GM23338 (cell line): ENCODE results near the gene SLC45A1. TPM values are rescaled to one million over a fixed set of nuclear protein-coding genes. Genes with fewer than 3 reads are reported as not detected.

Experiments
- ATAC-seq: fragments of 200-7000 bp; cut with Tn5 transposase; 3 replicates; pipeline ENCODE4 v1.9.1; 2020
- DNase-seq: peaks from one replicate; pipeline ENCODE4 v3.0.0-alpha.2; 2015; ENCODE audit warnings: low spot score
- H2AFZ ChIP-seq: fragments of 200-600 bp; sonication (generic); 2 replicates; pipeline ENCODE4 v1.8.0; 2016; ENCODE audit warnings: antibody characterized with exemption, mild to moderate bottlenecking, moderate library complexity
- H3F3A ChIP-seq: fragments of 200-600 bp; sonication (generic); replicated peaks from 2 replicates; pipeline ENCODE4 v1.8.0; 2017; ENCODE audit warnings: antibody characterized with exemption, mixed run types, low read depth
- H3K27ac ChIP-seq: fragments of 200-600 bp; sonication (generic); 2 replicates; pipeline ENCODE4 v1.6.1; 2016; ENCODE audit warnings: low read depth
- H3K27me3 ChIP-seq: fragments of 200-600 bp; sonication (generic); 2 replicates; pipeline ENCODE4 v1.8.0; 2016; ENCODE audit warnings: mild to moderate bottlenecking, mixed run types, moderate library complexity; ENCODE audit not compliant: insufficient read depth
- H3K36me3 ChIP-seq: fragments of 200-600 bp; sonication (generic); 2 replicates; pipeline ENCODE4 v1.8.0; 2016; ENCODE audit warnings: mild to moderate bottlenecking; ENCODE audit not compliant: insufficient read depth
- H3K4me1 ChIP-seq: fragments of 200-600 bp; sonication (generic); 2 replicates; pipeline ENCODE4 v1.8.0; 2016; ENCODE audit warnings: mild to moderate bottlenecking, moderate library complexity; ENCODE audit not compliant: insufficient read depth
- H3K4me2 ChIP-seq: fragments of 200-600 bp; sonication (generic); 2 replicates; pipeline ENCODE4 v1.7.1; 2017; ENCODE audit warnings: mixed run types
- H3K4me3 ChIP-seq: fragments of 200-600 bp; sonication (generic); 2 replicates; pipeline ENCODE4 v1.6.1; 2016; ENCODE audit warnings: mixed run types
- H3K79me2 ChIP-seq: fragments of 200-600 bp; sonication (generic); replicated peaks from 2 replicates; pipeline ENCODE4 v1.8.0; 2017; ENCODE audit warnings: mild to moderate bottlenecking; ENCODE audit not compliant: insufficient read depth
- H3K9me2 ChIP-seq: fragments of 200-600 bp; sonication (generic); 2 replicates; pipeline ENCODE4 v1.8.0; 2017; ENCODE audit not compliant: insufficient read depth
- H4K20me1 ChIP-seq: fragments of 200-600 bp; sonication (generic); replicated peaks from 2 replicates; pipeline ENCODE4 v1.8.0; 2017; ENCODE audit warnings: mild to moderate bottlenecking; ENCODE audit not compliant: insufficient read depth
- H3K27ac Mint-ChIP-seq: 2 replicates; pipeline ENCODE4 v1.8.0; 2020; ENCODE audit warnings: inconsistent platforms, mild to moderate bottlenecking, moderate library complexity, mixed read lengths
- H3K27me3 Mint-ChIP-seq: 3 replicates; pipeline ENCODE4 v1.8.0; 2022; ENCODE audit warnings: low read depth, mild to moderate bottlenecking, moderate library complexity, mixed read lengths, inconsistent platforms; ENCODE audit not compliant: insufficient read depth, poor library complexity
- H3K36me3 Mint-ChIP-seq: 3 replicates; pipeline ENCODE4 v1.8.0; 2021; ENCODE audit warnings: low read depth, mild to moderate bottlenecking, inconsistent platforms, moderate library complexity, mixed read lengths
- H3K4me1 Mint-ChIP-seq: 3 replicates; pipeline ENCODE4 v1.8.0; 2020; ENCODE audit warnings: mild to moderate bottlenecking, inconsistent platforms, mixed read lengths
- H3K4me3 Mint-ChIP-seq: 3 replicates; pipeline ENCODE4 v1.8.0; 2021; ENCODE audit warnings: moderate library complexity, mild to moderate bottlenecking, inconsistent platforms, mixed read lengths
- H3K9me3 Mint-ChIP-seq: 3 replicates; pipeline ENCODE4 v1.8.0; 2020; ENCODE audit warnings: moderate library complexity, mild to moderate bottlenecking, inconsistent platforms, mixed read lengths
- CREB1 ChIP-seq: fragments of 250-450 bp; sonication (Bioruptor Pico); IDR thresholded peaks from 2 replicates; pipeline ENCODE4 v1.5.0; 2020; ENCODE audit warnings: low read depth, mild to moderate bottlenecking, moderate library complexity
- ETS1 ChIP-seq: IDR thresholded peaks from 2 replicates; pipeline ENCODE4 v1.6.1; 2016; ENCODE audit warnings: antibody characterized with exemption
- EZH2 ChIP-seq: fragments of 200-600 bp; sonication (generic); IDR thresholded peaks from one replicate; pipeline ENCODE4 v1.8.0; 2017; ENCODE audit warnings: antibody characterized with exemption, mild to moderate bottlenecking, low read depth; ENCODE audit not compliant: unreplicated experiment
- EZH2phosphoT487 ChIP-seq: fragments of 200-600 bp; sonication (generic); IDR thresholded peaks from one replicate; pipeline ENCODE4 v1.8.1; 2018; ENCODE audit warnings: antibody characterized with exemption; ENCODE audit not compliant: unreplicated experiment
- JUNB ChIP-seq: IDR thresholded peaks from one replicate; pipeline ENCODE4 v1.6.1; 2016; ENCODE audit warnings: antibody characterized with exemption; ENCODE audit not compliant: unreplicated experiment
- NANOG ChIP-seq: IDR thresholded peaks from 2 replicates; pipeline ENCODE4 v1.6.1; 2016; ENCODE audit warnings: antibody characterized with exemption, borderline replicate concordance
- STAT1 ChIP-seq: IDR thresholded peaks from one replicate; pipeline ENCODE4 v1.6.1; 2016; ENCODE audit warnings: antibody characterized with exemption; ENCODE audit not compliant: unreplicated experiment
- ZNF331 ChIP-seq: fragments of 250-450 bp; sonication (Bioruptor Pico); IDR thresholded peaks from 2 replicates; pipeline ENCODE4 v1.5.0; 2020; ENCODE audit warnings: low read depth, mild to moderate bottlenecking, moderate library complexity
- ZNF462 ChIP-seq: fragments of 250-450 bp; sonication (Bioruptor Pico); IDR thresholded peaks from 2 replicates; pipeline ENCODE4 v1.5.0; 2020; ENCODE audit warnings: mild to moderate bottlenecking, moderate library complexity
- polyA plus RNA-seq: library from polyadenylated mRNA; unstranded; fragments of >200 nt; fragmentation: Nextera tagmentation; extraction: Ambion mirVana; gene quantifications from 2 replicates; pipeline ENCODE4 v1.2.1, GENCODE V29; 2016
- total RNA-seq: library from RNA; depleted of rRNA; stranded (reverse); fragments of >200 nt; shearing (Covaris generic); gene quantifications from 2 replicates; pipeline ENCODE4 v1.2.3, GENCODE V29; 2014
- TF ChIP-seq, protein P1 (sequence below): IDR thresholded peaks from one replicate; pipeline ENCODE4 v1.6.1; 2018; ENCODE audit warnings: antibody characterized with exemption; ENCODE audit not compliant: unreplicated experiment

Gene SLC45A1
- total and polyA plus RNA-seq, 2 experiments from 2014 or later, result 1.3 to 2.3 TPM

DNA sequence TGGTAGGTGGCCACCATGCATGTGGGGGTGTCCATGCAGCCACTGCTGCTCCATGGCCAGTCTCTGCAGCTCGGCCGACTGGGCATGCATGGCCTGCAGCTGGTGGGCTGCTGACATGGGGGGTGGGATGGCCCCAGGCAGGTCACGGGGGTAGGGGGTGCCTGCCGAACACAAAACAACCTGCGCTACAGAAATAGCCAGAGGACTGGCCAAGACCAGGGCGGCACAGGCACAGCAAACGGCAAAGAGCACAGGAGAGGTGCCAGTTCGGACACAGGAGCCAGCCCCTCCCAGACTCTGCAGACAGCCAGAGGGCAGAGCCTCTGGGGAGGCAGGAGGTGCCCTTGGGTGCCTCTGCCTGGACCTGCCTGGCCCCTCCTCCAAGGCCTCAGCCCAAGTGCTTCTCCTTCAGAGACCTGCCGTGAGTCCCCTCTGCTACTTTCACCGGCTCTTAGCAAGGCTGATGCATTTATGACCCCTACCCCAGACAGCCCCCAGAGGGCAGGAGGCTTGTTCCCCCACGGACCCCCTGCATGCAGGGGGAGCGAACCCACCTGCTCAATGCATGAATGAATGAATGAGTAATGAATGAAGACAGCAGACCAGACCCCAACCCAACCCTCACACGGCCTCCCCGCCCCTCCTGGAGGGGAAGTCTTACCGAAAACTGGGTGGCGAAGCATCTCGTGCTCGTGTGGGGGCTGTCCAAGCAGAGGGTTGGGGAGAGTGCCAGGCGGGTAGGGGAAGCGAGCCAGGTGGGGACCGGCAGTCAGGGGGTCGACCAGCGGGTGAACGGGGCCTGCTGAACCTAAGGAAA is 37.7 kb downstream of the SLC45A1 start:
- no peak for ATAC-seq

More for the DNA sequence above, 37.7 kb downstream of the SLC45A1 start:
- Histone ChIP-seq H3F3A (peaks cover 21% of the 10 kb centered on the region; the same call in 1 of the 2 replicates), H3K79me2 (no peaks in the 10 kb centered on the region), H3K36me3 (0 out of 2 replicates have a peak, but pooled peaks cover 5% of the 10 kb centered on the region), H3K4me2 (no peak overlapping the region), H3K27ac (no peak overlapping the region), H2AFZ (no peak overlapping the region), H3K27me3 (no peaks in the 10 kb centered on the region), H3K4me3 (no peak overlapping the region), H3K9me2 (no peaks in the 10 kb centered on the region), H3K4me1 (peaks cover 10% of the 10 kb centered on the region; the same call in 1 of the 2 replicates), H4K20me1 (peaks cover 15% of the 10 kb centered on the region; the same call in 1 of the 2 replicates)
- H3K9me3 Mint-ChIP-seq, result no peaks in the 10 kb centered on the region
- peaks cover 50% of the 10 kb centered on the region for H3K36me3 Mint-ChIP-seq
- no peak overlapping the region; the same call in 1 of the 2 replicates for H3K27ac Mint-ChIP-seq
- no peak overlapping the region for H3K4me3 Mint-ChIP-seq
- H3K27me3 Mint-ChIP-seq, result peaks cover 14% of the 10 kb centered on the region
- peaks cover 19% of the 10 kb centered on the region for H3K4me1 Mint-ChIP-seq
- TF ChIP-seq CREB1 (CRISPR knock-in tag) (no peak), NANOG (no peak), JUNB (no peak), STAT1 (no peak), ZNF462 (CRISPR knock-in tag) (no peak), ETS1 (no peak), EZH2 (no peak), EZH2phosphoT487 (no peak), ZNF331 (CRISPR knock-in tag) (no peak)
- TF ChIP-seq, protein P1, sequence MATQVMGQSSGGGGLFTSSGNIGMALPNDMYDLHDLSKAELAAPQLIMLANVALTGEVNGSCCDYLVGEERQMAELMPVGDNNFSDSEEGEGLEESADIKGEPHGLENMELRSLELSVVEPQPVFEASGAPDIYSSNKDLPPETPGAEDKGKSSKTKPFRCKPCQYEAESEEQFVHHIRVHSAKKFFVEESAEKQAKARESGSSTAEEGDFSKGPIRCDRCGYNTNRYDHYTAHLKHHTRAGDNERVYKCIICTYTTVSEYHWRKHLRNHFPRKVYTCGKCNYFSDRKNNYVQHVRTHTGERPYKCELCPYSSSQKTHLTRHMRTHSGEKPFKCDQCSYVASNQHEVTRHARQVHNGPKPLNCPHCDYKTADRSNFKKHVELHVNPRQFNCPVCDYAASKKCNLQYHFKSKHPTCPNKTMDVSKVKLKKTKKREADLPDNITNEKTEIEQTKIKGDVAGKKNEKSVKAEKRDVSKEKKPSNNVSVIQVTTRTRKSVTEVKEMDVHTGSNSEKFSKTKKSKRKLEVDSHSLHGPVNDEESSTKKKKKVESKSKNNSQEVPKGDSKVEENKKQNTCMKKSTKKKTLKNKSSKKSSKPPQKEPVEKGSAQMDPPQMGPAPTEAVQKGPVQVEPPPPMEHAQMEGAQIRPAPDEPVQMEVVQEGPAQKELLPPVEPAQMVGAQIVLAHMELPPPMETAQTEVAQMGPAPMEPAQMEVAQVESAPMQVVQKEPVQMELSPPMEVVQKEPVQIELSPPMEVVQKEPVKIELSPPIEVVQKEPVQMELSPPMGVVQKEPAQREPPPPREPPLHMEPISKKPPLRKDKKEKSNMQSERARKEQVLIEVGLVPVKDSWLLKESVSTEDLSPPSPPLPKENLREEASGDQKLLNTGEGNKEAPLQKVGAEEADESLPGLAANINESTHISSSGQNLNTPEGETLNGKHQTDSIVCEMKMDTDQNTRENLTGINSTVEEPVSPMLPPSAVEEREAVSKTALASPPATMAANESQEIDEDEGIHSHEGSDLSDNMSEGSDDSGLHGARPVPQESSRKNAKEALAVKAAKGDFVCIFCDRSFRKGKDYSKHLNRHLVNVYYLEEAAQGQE, result no peak
- DNase-seq, result no peak
